GM12878 (cell line): Measurements from ENCODE around the gene NDEL1. TPM values are rescaled to one million over a fixed set of nuclear protein-coding genes. Genes with fewer than 3 reads are reported as not detected.

ENCODE experiments used
- ATAC-seq: fragments of 200-7000 bp; cut with Tn5 transposase; 3 replicates; pipeline ENCODE4 v1.9.1; 2020; ENCODE audit warnings: mild to moderate bottlenecking, moderate library complexity
- BruUV-seq: library from RNA; stranded (reverse); fragments of 400-500 nt; replicated peaks from 2 replicates; lab custom pipeline; 2021; lab: Mats Ljungman, UMichigan
- CTCF ChIA-PET: fragments of 300-600 bp; sonication (Branson Sonifier 250); formaldehyde crosslinking; extraction: SDS; loops from one replicate; lab custom pipeline; 2021; ENCODE audit warnings: inconsistent platforms; lab: Yijun Ruan, JAX
- POLR2A ChIA-PET: fragments of 350-600 bp; formaldehyde crosslinking; extraction: SDS; loops from one replicate; lab custom pipeline; 2021; ENCODE audit warnings: inconsistent platforms; lab: Charles Lee
- RAD21 ChIA-PET: fragments of 300-600 bp; sonication (Branson Sonifier 250); formaldehyde crosslinking; loops from one replicate; lab custom pipeline; 2023; ENCODE audit warnings: antibody characterized with exemption; ENCODE audit not compliant: unreplicated experiment; lab: Charles Lee
- SMC1A ChIA-PET: fragments of 300-600 bp; sonication (Branson Sonifier 250); formaldehyde crosslinking; loops from one replicate; lab custom pipeline; 2023; ENCODE audit not compliant: unreplicated experiment, uncharacterized antibody; lab: Charles Lee
- DNase-seq: peaks from one replicate; pipeline ENCODE4 v3.0.0-alpha.2; 2011; ENCODE audit warnings: low read depth, low spot score
- FAIRE-seq: peaks from 3 replicates; lab custom pipeline; 2011; peaks lifted over from hg19 to GRCh38; lab: Jason Lieb, UNC
- H2AFZ ChIP-seq: 2 replicates; pipeline ENCODE4 v1.6.0; 2011; ENCODE audit warnings: low read depth, low read length, control low read depth; ENCODE audit not compliant: control insufficient read depth
- H3K27ac ChIP-seq: 2 replicates; pipeline ENCODE4 v1.5.1; 2011; ENCODE audit warnings: control low read depth; ENCODE audit not compliant: control insufficient read depth, insufficient read depth
- H3K27me3 ChIP-seq, 2 experiments: replicated peaks in 1 of 2; 2 replicates each; pipeline versions ENCODE4 v1.6.0 to v1.6.1; 2011; ENCODE audit warnings: low read length in 1 of 2; ENCODE audit not compliant: control insufficient read depth in 2 of 2, insufficient read depth in 2 of 2
- H3K36me3 ChIP-seq, 2 experiments: 2 replicates each; pipeline ENCODE4 v1.5.1; 2011; ENCODE audit warnings: low read length in 1 of 2; ENCODE audit not compliant: control insufficient read depth in 2 of 2, insufficient read depth in 2 of 2
- H3K4me1 ChIP-seq: 2 replicates; pipeline ENCODE4 v1.6.1; 2011; ENCODE audit warnings: mild to moderate bottlenecking, low read length, moderate library complexity, mixed read lengths; ENCODE audit not compliant: control insufficient read depth, insufficient read depth
- H3K4me2 ChIP-seq: 2 replicates; pipeline ENCODE4 v1.6.0; 2011; ENCODE audit warnings: control low read depth; ENCODE audit not compliant: control insufficient read depth, insufficient read depth
- H3K4me3 ChIP-seq: fragments of 200-600 bp; sonication (generic); 2 replicates; pipeline ENCODE4 v1.5.1; 2016
- H3K79me2 ChIP-seq: 2 replicates; pipeline ENCODE4 v1.6.0; 2011; ENCODE audit warnings: low read length; ENCODE audit not compliant: control insufficient read depth, insufficient read depth
- H3K9ac ChIP-seq: 2 replicates; pipeline ENCODE4 v1.8.0; 2011; ENCODE audit warnings: low read length, control low read depth, mixed read lengths; ENCODE audit not compliant: control insufficient read depth, insufficient read depth
- H3K9me3 ChIP-seq: replicated peaks from 3 replicates; pipeline ENCODE4 v1.5.1; 2011; ENCODE audit warnings: mild to moderate bottlenecking, low read length; ENCODE audit not compliant: control insufficient read depth, insufficient read depth
- H4K20me1 ChIP-seq: 2 replicates; pipeline ENCODE4 v1.6.0; 2011; ENCODE audit not compliant: control insufficient read depth, insufficient read depth
- ASH2L ChIP-seq: fragments of 300-600, 200-600 bp; sonication (generic); IDR thresholded peaks from 2 replicates; pipeline ENCODE4 v1.6.1; 2017; ENCODE audit warnings: low read depth, mild to moderate bottlenecking, borderline replicate concordance
- ATF7 ChIP-seq: fragments of 450-650 bp; IDR thresholded peaks from 2 replicates; pipeline ENCODE4 v1.6.1; 2016; ENCODE audit warnings: low read depth, mild to moderate bottlenecking
- BACH1 ChIP-seq: fragments of 450-650 bp; IDR thresholded peaks from 2 replicates; pipeline ENCODE4 v1.6.1; 2017; ENCODE audit warnings: mild to moderate bottlenecking, borderline replicate concordance
- CHD4 ChIP-seq: fragments of 200-600 bp; sonication (generic); IDR thresholded peaks from 2 replicates; pipeline ENCODE4 v1.6.1; 2016; ENCODE audit warnings: mild to moderate bottlenecking
- EED ChIP-seq: sonication (generic); IDR thresholded peaks from 2 replicates; pipeline ENCODE4 v1.6.1; 2016; ENCODE audit warnings: antibody characterized with exemption, low read depth
- ELK1 ChIP-seq: IDR thresholded peaks from 2 replicates; pipeline ENCODE4 v1.6.1; 2012; ENCODE audit warnings: low read depth, low read length, improper control_type of control experiment
- EP300 ChIP-seq, 2 experiments: fragments of 150-350 bp in 1 of 2; IDR thresholded peaks; 2 replicates each; pipeline ENCODE4 v1.6.1; 2011 to 2012; ENCODE audit warnings: low read depth in 2 of 2, low read length in 2 of 2, borderline replicate concordance in 1 of 2, improper control_type of control experiment in 1 of 2, inconsistent platforms in 1 of 2; ENCODE audit not compliant: control insufficient read depth in 1 of 2
- ETV6 ChIP-seq, 2 experiments: fragments of 450-650 bp in 1 of 2; IDR thresholded peaks in 1 of 2; conservative IDR thresholded peaks in 1 of 2; 2 replicates each; pipeline ENCODE4 v1.6.1; 2014; ENCODE audit warnings: antibody characterized with exemption in 1 of 2, borderline replicate concordance in 1 of 2, low read depth in 1 of 2, mild to moderate bottlenecking in 1 of 2, moderate library complexity in 1 of 2
- IRF3 ChIP-seq: fragments of 450-650 bp; IDR thresholded peaks from 2 replicates; pipeline ENCODE4 v1.6.1; 2014; ENCODE audit warnings: mild to moderate bottlenecking
- MLLT1 ChIP-seq: fragments of 450-650 bp; IDR thresholded peaks from 2 replicates; pipeline ENCODE4 v1.6.1; 2016; ENCODE audit warnings: mild to moderate bottlenecking
- MYC ChIP-seq: IDR thresholded peaks from 2 replicates; pipeline ENCODE4 v1.6.1; 2011; ENCODE audit warnings: mild to moderate bottlenecking, low read length, moderate library complexity, inconsistent platforms; ENCODE audit not compliant: insufficient read depth, insufficient replicate concordance, insufficient read length, severe bottlenecking
- PBX3 ChIP-seq: IDR thresholded peaks from 2 replicates; pipeline ENCODE4 v1.6.1; 2011; ENCODE audit warnings: mild to moderate bottlenecking, low read depth, low read length, moderate library complexity; ENCODE audit not compliant: insufficient replicate concordance
- SPI1 ChIP-seq: IDR thresholded peaks from 2 replicates; pipeline ENCODE4 v1.6.1; 2011; ENCODE audit warnings: low read depth, mild to moderate bottlenecking, low read length, moderate library complexity, borderline replicate concordance; ENCODE audit not compliant: insufficient read depth
- SUPT20H ChIP-seq: IDR thresholded peaks from 2 replicates; pipeline ENCODE4 v1.6.1; 2011; ENCODE audit warnings: low read depth, mild to moderate bottlenecking, low read length, moderate library complexity, borderline replicate concordance; ENCODE audit not compliant: control insufficient read depth
- WGBS: methylation state at CpG from one replicate; pipeline ENCODE4 v1.1.6; 2016; ENCODE audit warnings: low lambda C conversion rate; ENCODE audit not compliant: insufficient replicate concordance, insufficient coverage; ENCODE audit errors: missing lambda C conversion rate; 5-methylcytosine and 5-hydroxymethylcytosine counted together
- in situ Hi-C: fragments of 300-500 bp; cut with MboI; formaldehyde crosslinking; loops from 9 replicates; pipeline ENCODE4 v1.14.3; 2018; ENCODE audit warnings: mixed read lengths
- intact Hi-C: fragments of 100-400 bp; cut with micrococcal nuclease; formaldehyde crosslinking; loops from one replicate; pipeline ENCODE4 v1.14.2; 2022; ENCODE audit not compliant: unreplicated experiment
- polyA plus RNA-seq, 11 experiments: library from polyadenylated mRNA; depleted of rRNA in 4 of 11; unstranded in 6 of 11; stranded (reverse) in 5 of 11; fragments of >200 nt; fragmentation: Nextera tagmentation in 4 of 11; fragmentation: Illumina TruSeq in 1 of 11; extraction: Ambion mirVana in 4 of 11; extraction: Trizol in 1 of 11; gene quantifications; 1 replicate in 1 of 11; 2 replicates in 10 of 11; pipeline versions ENCODE4 v1.2.1 to v1.2.3, GENCODE V29; 2011 to 2016; ENCODE audit warnings: inconsistent platforms in 2 of 11, missing spikeins in 2 of 11, low read depth in 1 of 11
- total RNA-seq, 4 experiments: library from RNA; depleted of rRNA in 3 of 4; stranded (reverse); fragments of >200 nt in 3 of 4; fragmentation: Illumina TruSeq in 1 of 4; extraction: Trizol in 1 of 4; gene quantifications; 2 replicates each; pipeline versions ENCODE4 v1.2.1 to v1.2.3, GENCODE V29; 2013 to 2021
- TF ChIP-seq, protein P1 (sequence below): IDR thresholded peaks from 2 replicates; pipeline ENCODE4 v1.6.1; 2011; ENCODE audit warnings: low read depth, mild to moderate bottlenecking, low read length, moderate library complexity, borderline replicate concordance; ENCODE audit errors: extremely low read depth

NDEL1 gene
- total and polyA plus RNA-seq, 10 of the 15 experiments (the other 5 are each of a cell fraction or from before 2014, with no cell fraction given) = 0.72 to 41.5 (median 29.9) TPM

DNA sequence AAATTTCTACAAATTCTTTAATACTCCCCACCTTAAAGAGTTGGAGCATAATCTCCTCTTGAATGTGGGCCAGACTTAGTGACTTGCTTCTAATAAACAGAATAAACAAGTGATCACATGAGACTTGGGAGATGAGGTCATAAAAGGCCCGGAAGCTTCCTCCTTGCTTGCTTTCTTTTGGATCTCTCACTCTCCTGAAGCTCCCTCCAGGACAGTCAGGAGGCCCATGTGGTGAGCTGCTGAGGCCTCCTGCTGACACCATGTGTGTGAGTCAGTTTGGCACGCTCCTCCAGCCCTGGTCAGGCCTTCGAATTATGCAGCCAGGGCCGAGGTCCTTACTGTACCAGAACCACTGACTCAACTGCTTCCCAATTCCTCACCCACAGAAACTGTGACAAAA lies 53.2 kb downstream of the NDEL1 start:
- ChIA-PET CTCF (interaction anchor here (0.6 kb wide), 1 partner anchor 1350 kb away, joined by 3 read pairs; no protein-coding TSS in a partner anchor), POLR2A (interaction anchor here (1.1 kb wide), 1 partner anchor 12 kb away, joined by 3 read pairs; no protein-coding TSS in a partner anchor), RAD21 (no interaction called here), SMC1A (no interaction called here)
- intact Hi-C loops (no loop called here), in situ Hi-C loops (no loop called here)
- WGBS = 100% methylated on average over 4 of the region's 4 CpGs
- Histone ChIP-seq H3K4me3 (no peak overlapping the region), H2AFZ (no peak overlapping the region), H3K79me2 (no peaks in the 10 kb centered on the region), H3K27me3 (no peaks in the 10 kb centered on the region), H3K4me1 (no peaks in the 10 kb centered on the region), H4K20me1 (no peaks in the 10 kb centered on the region), H3K4me2 (no peak overlapping the region), H3K36me3 (no peaks in the 10 kb centered on the region), H3K27ac (no peak overlapping the region), H3K9me3 (no peaks in the 10 kb centered on the region; the same call in 2 of the 3 replicates), H3K9ac (no peak overlapping the region)
- no peak for FAIRE-seq
- TF ChIP-seq CHD4 (no peak), ATF7 (no peak), BACH1 (no peak), EP300 (IDR thresholded peaks at IDR 0.05; ENCODE audit: borderline replicate concordance in 1 of 2, control insufficient read depth in 1 of 2, low read depth in 2 of 2, low read length in 2 of 2) (no peak), EED (no peak), PBX3 (no peak), MYC (no peak), ETV6 (conservative IDR thresholded peaks at IDR 0.05 in 1 of 2, IDR thresholded peaks at IDR 0.05 in 1 of 2; ENCODE audit: borderline replicate concordance in 1 of 2, low read depth in 1 of 2) (no peak), MLLT1 (no peak), ASH2L (no peak), ELK1 (no peak), SUPT20H (no peak), IRF3 (no peak), SPI1 (no peak)
- TF ChIP-seq, protein P1, sequence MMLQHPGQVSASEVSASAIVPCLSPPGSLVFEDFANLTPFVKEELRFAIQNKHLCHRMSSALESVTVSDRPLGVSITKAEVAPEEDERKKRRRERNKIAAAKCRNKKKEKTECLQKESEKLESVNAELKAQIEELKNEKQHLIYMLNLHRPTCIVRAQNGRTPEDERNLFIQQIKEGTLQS = no peak
- no peak for DNase-seq
- ATAC-seq = no peak
- no TSS peak for BruUV-seq
